Panc1 (cell line): ENCODE data around the gene FBXL12.

Experiments used
- CTCF ChIP-seq: fragments of 450-650 bp; IDR thresholded peaks from 2 replicates; pipeline ENCODE4 v1.5.1; 2017; ENCODE audit warnings: mild to moderate bottlenecking
- POLR2AphosphoS5 ChIP-seq: IDR thresholded peaks from 2 replicates; pipeline ENCODE4 v1.6.1; 2012; ENCODE audit warnings: mild to moderate bottlenecking, low read depth, low read length, moderate library complexity

GRCh38 chr19:9768175-9769112 lies 50.4 kb downstream of the FBXL12 start, which contains the start of gene ZNF846:
- TF ChIP-seq POLR2AphosphoS5 = peak; percentile 72
- no peak for TF ChIP-seq CTCF
